DMS114 treated with DMSO at 0.1 percent for 48 hours (cell line): ENCODE data around the gene THOC6.
"Not testable (repeated sequence)": the region's sequence is repeated elsewhere in the genome, so short reads cannot be mapped to it uniquely, and the experiment has no call there.

ENCODE experiments used
- DNase-seq: peaks from one replicate; lab custom pipeline; 2025; ENCODE audit not compliant: unreplicated experiment; lab: John Stamatoyannopoulos, UW

The THOC6 gene

DNA sequence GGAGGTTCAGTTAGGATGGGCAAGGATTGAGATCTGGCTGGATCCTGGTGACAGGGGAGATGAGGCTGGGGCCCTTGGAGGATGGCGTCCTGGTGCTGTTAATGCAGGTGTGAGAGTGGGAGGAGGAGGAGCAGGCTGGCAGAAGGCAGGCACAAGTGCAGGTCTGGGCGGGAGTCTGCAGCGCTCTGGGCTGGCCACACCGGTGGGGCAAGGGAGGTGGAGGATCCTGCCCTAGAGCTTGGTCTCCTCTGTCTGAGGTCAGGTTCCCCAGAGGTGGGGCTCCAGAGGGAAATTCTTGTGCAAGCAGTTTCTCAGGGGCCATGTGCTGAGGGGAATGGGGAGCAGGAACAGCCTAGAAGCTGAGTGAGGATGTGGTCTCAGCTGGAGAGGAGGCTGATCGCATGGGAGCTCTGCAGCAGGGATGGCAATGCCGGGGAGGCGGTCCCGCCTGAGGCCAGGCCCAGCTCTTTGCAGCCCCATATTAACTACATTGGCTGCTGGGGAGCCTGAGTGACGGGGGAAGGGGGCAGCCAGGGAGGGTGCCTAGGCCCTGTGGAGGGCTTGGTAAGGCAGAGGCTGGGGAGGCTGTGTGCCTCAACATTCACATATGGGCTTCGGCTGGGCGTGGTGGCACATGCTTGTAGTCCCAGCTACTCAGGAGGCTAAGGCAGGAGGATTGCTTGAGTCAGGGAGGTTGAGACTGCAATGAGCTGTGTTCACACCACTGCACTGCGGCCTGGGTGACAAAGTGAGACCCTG, 28.9 kb downstream of the THOC6 start:
- DNase-seq = not testable (repeated sequence)

DNA sequence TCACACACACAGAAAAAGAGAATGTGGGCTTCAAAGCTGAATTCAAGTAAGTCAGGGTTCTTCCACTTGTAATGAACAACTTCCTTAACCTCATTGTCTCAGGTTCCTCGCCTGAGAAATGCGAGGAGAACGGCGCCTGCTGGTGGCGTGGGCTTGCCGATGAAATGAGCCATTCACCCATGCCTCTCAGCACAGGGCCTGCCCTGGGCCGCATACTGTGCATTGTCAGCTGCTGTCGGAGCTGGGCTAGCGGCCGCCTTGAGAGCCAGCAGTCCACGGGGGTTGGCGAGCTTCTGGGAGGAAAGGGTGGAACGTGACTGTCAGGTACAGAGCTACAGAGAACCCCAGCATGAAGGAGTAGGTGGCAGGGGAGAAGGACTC, 29.5 kb downstream of the THOC6 start:
- not testable (repeated sequence) for DNase-seq

DNA sequence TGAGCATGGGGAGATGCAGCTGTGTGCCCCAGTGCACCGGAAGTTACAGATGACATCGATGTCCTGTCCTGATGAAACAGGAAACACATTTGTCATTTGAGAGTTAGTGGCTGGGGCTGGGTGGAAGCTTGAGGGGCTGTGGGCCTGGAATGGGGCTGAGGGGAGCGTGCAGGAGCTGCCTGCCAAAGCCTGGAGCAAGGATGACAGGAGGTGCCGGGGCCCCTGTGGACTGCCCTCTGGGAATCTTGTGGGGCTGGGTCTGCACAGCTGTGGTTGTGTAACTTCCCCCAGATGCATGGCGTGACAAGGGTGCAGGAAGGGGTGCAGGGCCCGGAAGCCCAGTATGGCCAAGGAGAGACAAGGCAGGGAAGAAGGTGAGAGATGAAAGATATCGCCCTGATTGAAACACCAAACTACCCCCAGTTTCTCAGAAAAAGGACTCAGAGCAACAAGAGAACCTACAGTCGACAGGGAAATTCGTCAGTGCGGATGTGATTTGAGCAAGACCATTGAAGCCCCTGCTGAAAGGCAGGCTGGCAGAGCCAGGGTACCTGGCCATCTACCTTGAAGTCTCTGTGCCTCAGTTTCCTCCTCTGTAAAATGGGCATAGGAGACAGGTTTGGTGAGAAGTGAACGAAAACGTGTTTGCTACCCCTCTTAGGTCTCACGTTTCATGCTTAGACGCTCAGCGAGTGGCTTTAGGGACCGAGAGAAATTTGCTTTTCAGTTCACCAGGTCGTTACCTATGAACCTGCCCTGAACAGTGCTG, 31.3 kb downstream of the THOC6 start:
- DNase-seq = no peak

DNA sequence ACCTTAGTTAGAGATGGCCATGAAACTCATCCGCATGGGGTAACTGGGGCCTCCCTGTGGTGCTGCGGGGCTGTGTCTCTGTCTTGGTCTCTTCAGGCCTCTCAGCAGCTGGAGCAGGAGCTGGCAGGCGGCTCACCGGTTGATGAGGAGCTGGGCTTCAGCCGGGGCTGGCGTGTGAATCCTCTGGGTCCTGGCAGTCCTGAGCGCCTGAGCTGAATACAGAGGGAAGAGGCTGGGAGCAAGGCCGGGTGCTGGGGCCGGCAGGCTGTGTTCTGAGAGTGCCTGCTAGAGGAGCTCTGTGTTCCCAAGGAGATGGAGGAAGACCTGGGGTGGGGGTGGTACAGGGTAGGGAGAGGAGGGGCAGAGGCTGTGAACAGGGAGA, 31.9 kb downstream of the THOC6 start:
- DNase-seq = not testable (repeated sequence)

DNA sequence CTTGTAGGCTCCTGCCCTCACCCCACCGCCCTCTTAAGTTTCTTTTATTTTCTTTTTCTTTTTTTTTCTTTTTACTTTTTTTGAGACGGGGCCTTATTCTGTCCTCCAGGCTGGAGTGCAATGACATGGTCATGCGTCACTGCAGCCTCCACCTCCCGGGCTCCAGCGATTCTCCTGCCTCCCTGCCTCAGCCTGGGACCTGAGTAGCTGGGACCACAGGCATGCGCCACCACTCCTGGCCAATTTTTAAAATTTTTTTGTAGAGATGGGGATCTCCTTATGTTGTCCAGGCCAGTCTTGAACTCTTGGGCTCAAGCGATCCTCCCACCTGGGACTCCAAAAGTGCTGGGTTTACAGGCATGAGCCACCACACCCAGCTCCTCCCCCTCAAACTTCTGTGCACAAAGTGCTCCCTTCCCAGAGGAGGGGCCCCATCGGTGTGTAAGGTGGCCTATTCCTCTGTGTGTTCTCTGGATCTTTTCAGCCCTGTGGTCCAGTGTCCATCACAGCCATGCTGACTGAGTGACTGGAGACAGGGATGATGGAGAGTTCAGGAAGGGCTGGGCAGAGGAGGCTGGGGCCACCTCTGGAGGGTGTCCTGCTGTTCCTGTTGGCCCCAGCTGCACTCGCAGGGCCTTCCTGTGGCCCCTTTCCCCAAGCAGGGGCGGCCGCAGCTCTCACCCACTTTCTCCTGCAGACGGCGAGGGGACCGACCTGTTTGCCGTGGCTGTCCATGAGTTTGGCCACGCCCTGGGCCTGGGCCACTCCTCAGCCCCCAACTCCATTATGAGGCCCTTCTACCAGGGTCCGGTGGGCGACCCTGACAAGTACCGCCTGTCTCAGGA, 32.7 kb downstream of the THOC6 start:
- DNase-seq = no peak

DNA sequence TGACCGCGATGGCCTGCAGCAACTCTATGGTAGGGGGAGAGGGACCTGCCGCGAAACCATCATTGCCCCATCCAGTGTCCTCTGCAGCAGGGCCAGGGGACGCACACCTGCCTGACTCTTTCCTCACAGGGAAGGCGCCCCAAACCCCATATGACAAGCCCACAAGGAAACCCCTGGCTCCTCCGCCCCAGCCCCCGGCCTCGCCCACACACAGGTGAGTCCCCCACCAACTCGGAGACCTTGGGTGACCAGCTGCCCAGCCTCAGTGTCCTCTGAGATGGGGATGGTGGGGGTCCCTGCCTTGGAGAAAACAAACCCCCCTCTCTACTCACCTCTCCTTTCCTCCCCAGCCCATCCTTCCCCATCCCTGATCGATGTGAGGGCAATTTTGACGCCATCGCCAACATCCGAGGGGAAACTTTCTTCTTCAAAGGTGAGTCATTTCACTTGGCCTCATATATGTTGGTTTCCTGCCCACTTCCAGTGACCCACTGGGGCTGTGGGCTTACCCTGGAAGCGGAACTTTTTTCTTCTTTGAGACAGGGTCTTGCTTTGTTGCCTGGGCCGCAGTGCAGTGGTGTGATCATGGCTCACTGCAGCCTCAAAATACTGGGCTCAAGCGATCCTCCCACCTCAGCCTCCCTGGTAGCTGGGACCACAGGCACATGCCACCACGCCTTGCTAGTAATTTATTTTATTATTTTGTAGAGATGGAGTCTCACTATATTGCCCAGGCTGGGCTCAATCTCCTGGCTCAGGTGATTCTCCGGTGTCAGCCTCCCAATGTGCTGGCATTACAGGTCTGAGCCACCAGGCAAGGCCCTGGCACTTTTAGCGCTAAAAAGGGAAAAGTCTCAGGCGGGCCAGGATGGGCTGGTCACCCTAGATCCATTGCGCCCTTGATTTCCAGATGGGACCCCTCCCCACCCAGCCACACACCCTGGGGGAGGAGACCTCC, 33.6 kb downstream of the THOC6 start:
- no peak for DNase-seq

DNA sequence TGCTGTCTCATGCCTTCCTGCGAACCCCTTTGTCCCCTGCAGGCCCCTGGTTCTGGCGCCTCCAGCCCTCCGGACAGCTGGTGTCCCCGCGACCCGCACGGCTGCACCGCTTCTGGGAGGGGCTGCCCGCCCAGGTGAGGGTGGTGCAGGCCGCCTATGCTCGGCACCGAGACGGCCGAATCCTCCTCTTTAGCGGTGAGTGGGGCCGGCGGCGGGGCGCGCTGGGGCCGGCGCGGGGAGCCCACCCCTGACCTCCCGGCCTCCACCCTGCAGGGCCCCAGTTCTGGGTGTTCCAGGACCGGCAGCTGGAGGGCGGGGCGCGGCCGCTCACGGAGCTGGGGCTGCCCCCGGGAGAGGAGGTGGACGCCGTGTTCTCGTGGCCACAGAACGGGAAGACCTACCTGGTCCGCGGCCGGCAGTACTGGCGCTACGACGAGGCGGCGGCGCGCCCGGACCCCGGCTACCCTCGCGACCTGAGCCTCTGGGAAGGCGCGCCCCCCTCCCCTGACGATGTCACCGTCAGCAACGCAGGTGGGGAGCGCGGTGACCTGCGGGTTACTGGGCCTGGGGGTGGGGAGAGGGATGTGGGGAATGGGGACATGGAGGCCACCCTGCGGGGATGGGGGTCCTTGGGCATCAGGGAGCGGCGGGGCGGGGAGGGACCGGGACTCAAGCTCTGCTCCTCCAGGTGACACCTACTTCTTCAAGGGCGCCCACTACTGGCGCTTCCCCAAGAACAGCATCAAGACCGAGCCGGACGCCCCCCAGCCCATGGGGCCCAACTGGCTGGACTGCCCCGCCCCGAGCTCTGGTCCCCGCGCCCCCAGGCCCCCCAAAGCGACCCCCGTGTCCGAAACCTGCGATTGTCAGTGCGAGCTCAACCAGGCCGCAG, 34.5 kb downstream of the THOC6 start:
- no peak for DNase-seq

DNA sequence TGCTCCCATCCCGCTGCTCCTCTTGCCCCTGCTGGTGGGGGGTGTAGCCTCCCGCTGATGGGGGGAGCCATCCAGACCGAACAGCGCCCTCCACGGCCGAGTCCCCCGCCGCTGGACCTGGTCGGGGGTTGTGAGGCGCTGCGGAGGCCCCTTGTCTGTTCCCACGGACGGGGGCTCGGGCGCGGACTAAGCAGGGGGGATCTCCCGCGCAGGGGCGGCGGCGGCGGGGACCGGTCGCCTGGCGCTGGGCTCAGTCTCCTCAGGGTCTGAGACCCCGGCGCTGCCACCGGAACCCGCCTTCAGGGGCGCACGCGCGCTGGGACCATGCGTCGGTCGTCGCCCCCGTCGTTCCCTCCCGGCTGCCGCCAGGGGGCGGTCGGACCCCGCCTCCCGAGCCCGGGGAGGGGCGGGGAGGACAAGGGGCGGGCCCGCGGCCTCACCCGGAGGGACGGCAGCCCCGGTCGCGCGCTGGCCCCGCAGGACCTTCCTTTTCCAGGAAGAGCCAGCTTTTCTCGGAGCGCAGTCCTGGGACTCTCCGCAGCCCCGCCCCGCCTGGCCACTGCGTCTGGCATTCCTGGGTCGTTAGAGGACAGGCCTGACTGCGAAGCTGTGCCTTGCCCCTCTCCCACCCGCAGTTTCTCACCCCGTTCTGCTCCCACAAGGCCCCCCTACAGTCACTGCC, 35.3 kb downstream of the THOC6 start:
- DNase-seq = peak; percentile 26

DNA sequence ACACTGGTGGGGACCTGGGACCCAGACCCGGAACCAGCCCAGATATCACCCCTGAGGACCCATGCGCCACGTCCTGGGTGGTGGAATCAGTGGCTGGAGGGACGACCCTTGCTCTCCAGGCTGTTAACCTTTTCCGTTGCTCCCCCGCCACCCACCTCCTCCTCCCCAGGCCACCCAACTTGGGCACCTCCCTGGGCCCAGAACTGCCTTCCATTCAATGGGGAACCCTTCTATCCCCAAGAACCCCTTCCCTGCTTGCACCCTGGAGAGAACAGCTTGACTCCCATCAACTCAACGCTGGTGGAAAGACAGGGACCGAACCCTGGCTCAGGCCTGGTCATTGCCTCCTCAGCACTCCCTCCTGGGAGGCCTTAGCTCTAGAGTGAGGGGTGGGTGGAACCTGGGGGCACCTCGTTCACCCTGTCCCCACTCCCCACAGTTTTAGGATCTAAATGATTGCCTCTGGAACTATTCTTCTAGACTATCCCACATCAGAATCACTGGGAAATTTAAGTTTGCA, 35.9 kb downstream of the THOC6 start:
- no peak for DNase-seq

DNA sequence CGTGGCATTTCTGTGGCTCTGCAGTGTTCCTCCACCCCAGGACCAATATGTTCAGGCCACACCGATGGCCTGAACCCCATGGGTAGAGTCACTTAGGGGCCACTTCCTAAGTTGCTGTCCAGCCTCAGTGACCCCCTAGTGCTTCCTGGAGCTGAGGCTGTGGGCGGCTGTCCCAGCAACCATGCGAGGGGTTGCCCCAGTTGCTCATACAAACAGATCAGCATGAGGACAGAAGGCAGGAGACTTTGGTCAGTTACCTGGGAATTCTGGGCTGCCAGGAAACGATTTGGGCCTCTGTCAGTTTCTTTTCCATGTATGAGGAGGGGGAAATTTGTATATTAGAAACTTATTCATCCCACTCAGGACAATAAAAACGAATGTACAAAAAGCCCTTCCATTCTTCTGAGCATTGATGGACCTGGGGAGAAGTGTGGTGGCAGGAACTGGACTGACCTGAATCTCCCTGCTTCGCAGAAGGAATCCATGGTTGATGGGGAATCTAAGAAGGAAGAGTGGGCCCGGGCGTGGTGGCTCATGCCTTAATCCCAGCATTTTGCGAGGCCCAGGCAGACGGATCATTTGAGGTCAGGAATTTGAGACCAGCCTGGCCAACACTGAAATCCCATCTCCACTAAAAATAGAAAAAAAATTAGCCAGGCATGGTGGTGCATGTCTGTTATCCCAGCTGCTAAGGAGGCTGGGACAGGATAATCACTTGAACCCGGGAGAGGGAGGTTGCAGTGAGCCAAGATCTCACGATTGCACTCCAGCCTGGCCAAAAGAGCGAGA, 36.7 kb downstream of the THOC6 start:
- no peak for DNase-seq

DNA sequence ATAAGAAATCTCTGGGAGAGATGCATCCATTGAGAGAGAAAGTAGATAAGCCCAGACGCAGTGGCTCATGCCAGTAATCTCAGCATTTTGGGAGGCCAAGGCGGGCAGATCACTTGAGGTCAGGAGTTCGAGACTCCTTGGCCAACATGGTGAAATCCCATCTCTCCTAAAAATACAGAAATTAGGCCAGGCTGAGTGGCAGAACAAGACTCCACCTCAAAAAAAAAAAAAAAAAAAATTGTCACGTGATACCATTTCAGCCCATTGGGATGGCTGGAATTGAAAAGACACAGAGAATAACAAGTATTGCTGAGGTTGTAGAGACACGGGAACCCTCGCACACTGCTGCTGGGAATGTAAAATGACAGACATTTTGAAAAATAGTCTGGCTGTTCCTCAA, 38.7 kb downstream of the THOC6 start:
- DNase-seq = no peak

DNA sequence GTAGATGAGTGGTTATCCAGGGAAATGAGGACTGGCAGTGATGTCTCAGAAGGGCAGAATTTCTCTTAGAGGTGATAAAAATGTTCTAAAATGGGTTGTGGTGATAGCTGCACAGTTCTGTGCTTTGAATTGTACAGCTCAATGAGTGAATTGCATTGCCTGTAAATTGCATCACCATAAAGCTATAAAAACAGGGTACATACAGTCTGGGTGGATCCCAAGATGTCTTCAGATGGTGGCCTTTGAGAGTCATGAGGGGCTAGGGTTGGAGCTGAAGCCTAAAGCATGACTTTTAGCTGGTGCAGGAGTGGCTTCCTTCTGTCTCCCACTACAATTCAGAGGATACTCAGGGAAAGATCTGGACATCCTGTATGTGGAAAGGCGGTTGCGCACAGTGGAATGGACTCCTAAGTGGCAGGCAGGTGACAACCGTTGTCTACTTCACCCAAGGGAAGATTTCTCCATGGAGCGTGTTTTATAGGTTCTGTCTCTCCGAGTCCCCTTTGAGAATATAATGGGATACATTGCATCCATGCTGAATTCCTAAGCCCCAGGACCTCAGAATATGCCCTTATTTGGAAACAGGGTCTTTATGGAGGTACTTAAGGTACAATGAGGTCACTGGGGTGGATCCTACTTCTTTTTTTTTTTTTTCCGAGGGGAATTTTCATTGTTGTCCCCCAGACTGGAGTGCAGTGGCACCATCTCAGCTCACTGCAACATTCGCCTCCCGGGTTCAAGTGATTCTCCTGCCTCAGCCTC, 40.0 kb downstream of the THOC6 start:
- no peak for DNase-seq

DNA sequence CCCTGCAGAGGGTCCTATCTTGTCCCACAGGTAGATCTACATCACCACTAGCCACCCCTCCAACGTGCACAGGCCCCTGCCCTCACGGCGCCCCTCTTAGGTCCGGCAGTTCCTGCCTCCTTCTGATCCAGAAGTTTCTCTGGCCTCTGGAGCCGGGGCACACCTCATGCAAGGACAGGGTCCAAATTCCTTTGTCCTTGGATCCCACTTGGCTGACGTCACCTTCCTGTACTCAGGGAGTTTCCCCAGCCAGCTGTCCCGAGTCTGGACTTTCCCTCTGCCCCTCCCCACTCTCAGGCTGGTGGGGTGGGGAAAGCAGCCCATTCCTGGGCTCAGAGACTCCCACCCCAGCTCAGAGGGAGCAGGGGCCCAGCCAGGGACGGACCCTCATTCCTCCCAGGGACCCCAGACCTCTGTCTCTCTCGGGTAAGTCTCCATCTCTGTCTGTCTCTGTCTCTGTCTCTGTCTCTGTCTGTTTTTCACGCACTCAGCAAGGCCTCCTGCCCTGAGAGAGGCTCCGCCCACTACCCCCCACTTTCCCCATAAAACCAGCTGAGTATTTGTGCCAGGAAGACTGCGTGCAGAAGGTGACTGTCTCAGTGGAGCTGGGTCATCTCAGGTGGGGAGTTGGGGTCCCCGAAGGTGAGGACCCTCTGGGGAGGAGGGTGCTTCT, 41.4 kb downstream of the THOC6 start, which contains the start of gene IL32:
Gene IL32, plus strand, starts transcription at position 572 of the 673 bp plus-strand sequence. CDS start 172 bp downstream, outside the sequence.
- no peak for DNase-seq

DNA sequence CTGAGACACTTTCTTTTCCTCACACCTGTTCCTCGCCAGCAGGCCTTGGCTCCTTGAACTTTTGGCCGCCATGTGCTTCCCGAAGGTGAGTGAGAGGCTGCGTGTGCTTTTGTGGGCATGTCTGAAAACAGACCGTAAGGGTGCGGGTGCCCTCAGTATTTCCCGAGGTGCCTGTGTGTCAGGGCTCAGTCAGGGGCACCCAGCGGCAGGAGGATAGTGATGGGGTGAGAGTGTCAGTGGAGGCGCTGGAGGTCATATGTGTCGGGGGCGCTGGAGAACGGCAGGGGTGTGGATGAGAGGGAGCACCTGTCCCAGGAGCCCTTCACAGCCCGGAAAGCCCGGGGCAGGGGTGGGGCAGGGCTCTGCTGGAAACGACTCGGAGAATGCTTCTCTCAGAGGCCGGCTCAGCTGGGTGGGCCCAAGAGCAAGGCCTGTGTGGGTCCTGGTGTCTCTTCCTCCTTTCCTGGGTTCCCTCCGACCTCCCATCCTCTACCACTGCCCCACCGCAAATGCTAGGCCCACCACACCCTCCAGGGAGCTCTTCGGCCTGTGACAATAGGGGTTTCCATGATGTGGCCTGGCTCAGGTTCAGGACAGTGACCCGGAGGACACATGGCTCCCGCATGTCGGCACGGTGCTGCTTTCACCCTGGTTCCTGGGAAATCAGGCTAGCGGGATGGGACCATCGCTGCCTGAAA, 42.1 kb downstream of the THOC6 start:
- no peak for DNase-seq

DNA sequence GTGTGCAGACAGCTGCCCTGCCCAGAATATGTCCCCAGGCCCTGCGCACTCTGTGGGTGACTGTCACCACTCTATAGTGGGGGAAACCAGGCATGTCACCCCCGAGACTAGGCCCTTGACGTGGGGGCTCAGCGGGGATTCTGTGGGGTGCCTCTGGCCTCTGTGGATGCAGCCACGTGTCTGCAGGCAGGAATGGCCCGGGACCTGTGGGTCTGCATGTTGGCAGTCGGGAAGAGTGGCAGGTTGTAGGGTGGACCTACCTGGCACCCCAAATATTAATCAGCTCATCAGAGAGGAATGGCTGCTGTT, 42.6 kb downstream of the THOC6 start:
- DNase-seq = no peak

DNA sequence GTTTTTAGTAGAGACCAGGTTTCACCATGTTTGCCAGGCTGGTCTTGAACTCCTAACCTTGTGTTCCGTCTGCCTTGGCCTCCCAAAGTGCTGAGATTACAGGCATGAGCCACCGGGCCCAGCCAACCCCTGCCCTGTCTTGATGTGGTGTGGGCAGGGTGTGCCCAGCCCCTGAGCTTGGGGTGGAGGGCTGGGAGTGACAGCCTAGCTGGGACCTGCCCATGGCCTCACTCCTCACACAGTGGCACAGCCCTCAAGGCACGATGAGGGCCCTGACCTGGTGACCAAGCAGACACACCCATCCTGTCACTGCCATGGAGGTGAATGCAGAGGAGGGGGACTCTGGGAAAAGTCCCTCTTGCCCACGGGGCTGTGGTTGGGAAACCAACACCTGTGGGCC, 44.7 kb downstream of the THOC6 start:
- no peak for DNase-seq
